Activated gamma-delta T cell treated with anti-CD3 and anti-CD28 coated beads, Interleukin-2, amount 50 U/mL, for 16 hours (primary cell): ENCODE data around the gene ABCA9.
"Not testable (repeated sequence)": the region's sequence is repeated elsewhere in the genome, so short reads cannot be mapped to it uniquely, and the experiment has no call there.

Experiments
- DNase-seq: peaks from one replicate; pipeline ENCODE4 v3.0.0-alpha.2; 2020; ENCODE audit warnings: low read depth

The ABCA9 gene

GRCh38 chr17:68953340-68953997, 107.3 kb downstream of the ABCA9 start:
- no peak for DNase-seq

GRCh38 chr17:68950725-68951124, 110.0 kb downstream of the ABCA9 start:
- DNase-seq: no peak

- not testable (repeated sequence) for DNase-seq
These were observed 112.9 kb downstream of the ABCA9 start for GRCh38 chr17:68947868-68948267.

- no peak for DNase-seq
These were observed 116.2 kb downstream of the ABCA9 start for GRCh38 chr17:68944435-68945035.

DNA sequence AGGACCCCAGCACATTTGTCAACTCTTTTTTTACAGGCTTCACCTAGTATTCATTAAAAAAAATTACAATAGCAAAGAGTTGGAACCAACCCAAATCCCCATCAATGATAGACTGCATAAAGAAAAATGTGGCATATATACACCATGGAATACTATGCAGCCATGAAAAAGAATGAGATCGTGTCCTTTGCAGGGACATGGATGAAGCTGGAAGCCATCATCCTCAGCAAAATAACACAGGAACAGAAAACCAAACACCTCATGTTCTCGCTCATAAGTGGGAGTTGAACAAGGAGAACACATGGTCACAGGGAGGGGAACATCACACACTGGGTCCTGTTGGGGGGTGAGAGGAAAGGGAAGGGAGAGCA, 116.9 kb downstream of the ABCA9 start:
- DNase-seq: not testable (repeated sequence)

GRCh38 chr17:68943123-68943811, 117.5 kb downstream of the ABCA9 start:
- no peak for DNase-seq

- DNase-seq: no peak
These were observed 118.3 kb downstream of the ABCA9 start for GRCh38 chr17:68942389-68942788.

GRCh38 chr17:68941761-68942160, 119.0 kb downstream of the ABCA9 start:
- DNase-seq: no peak

GRCh38 chr17:68939195-68939594, 121.5 kb downstream of the ABCA9 start:
- DNase-seq: no peak

- no peak for DNase-seq
These were observed 122.7 kb downstream of the ABCA9 start for GRCh38 chr17:68937890-68938514.

GRCh38 chr17:68927516-68927915, 133.2 kb downstream of the ABCA9 start:
- DNase-seq: no peak

DNA sequence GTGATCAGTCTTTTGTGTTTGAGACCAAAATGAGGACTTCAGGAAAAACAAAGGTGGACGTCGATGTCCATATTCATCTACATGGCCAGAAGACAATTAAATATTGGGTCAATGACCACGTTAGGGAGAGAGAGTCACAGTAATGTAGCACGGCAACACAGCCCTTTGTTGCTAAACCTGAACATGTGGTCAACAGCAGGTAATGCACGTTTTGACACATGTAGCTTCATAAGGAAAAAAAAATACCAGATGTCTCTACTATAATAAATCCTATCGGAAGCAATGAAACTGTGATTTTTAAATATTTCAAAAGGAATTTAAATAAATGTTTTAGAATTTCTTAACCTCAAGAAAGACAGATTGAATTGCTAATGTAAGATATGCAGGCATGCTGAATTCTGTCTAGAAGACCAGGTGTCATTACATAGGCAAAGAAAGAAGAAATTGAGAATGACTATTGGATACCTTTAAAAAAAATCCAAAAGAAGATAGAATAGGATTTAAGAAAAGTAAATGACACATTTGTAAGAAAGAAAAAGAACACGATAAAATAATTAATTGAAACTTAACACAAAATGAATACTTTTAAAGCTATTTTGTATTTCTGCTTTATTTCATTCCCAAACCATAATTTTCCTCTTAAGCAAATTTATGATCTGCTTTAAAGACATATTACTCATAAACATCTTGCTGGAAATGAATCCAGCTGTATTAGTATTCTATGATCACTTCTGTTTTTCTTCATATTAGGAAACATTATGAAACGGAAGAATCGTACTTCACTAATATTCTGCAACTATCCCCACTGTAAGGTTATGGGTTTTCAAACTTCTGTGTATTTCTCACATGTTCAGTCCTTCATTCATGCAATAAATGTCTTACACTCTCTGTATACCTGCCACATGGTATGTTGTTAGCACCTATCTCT, 135.7 kb downstream of the ABCA9 start:
- no peak for DNase-seq
